Measurements from ENCODE around the gene RAB11FIP5.

DNA sequence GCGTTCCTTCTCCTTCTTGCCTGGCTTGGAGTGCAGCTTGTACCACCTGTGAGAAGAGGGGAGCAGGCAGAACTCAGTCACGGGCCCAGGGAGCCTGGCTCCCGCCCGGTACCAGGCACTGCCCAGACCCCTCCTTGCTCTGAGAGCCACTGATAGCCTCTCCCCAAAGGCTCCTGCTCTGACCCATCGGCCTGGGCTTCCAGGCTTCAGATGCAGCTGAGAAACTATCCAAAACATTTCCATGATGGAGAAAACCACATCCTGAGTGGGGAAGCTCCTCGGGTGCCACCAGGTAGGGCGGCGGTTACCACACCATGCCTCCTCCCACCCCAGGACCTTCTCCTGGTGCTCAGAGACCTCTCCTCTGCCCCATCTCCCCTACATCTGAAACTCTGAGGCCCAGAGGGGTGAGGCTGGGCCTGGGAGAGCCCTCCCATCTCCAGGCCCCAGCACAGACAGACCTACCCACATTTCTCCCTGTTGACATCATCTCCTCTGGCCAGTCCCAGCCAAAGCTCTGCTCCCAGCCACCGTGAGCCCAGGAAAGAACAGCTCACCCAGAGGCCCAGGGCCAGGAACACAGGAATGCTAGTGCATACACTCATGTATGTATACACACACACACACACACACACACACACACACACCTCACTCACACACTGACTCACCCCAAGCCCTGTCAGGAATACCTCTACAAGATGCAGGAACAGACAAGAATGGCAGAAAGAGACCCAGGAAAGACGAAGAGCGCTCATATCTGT, 23.3 kb downstream of the RAB11FIP5 start:
- TF ChIP-seq CTCF (IDR thresholded peaks at IDR 0.05) (no peak), POLR2A (IDR thresholded peaks at IDR 0.05) (no peak)

Measured in thyroid gland (tissue), 4 donors.